GM18951 (cell line): Measurements from ENCODE around the gene TIMM21.

Experiments
- POLR2A ChIP-seq: IDR thresholded peaks from 4 replicates; pipeline ENCODE4 v1.6.1; 2011; ENCODE audit warnings: mild to moderate bottlenecking; ENCODE audit not compliant: insufficient read length, insufficient read depth; ENCODE audit errors: extremely low read depth
- in situ Hi-C: fragments of 300-500 bp; cut with MboI; formaldehyde crosslinking; loops from one replicate; pipeline ENCODE4 v1.12.0; 2022; ENCODE audit warnings: low sequenced_read_pairs, mixed read lengths, inconsistent platforms; ENCODE audit not compliant: unreplicated experiment

TIMM21 gene

GRCh38 chr18:74185860-74186259 is 37.5 kb downstream of the TIMM21 start:
- no peak for TF ChIP-seq POLR2A
- in situ Hi-C loops = no loop called here

- in situ Hi-C loops = no loop called here
- no peak for TF ChIP-seq POLR2A
These were observed 38.3 kb downstream of the TIMM21 start for GRCh38 chr18:74186661-74187060.

- in situ Hi-C loops = loop anchor here (10.0 kb wide), 2 partner anchors 155 to 365 kb away; no protein-coding TSS in a partner anchor
- TF ChIP-seq POLR2A = no peak
These were observed 41.8 kb downstream of the TIMM21 start for GRCh38 chr18:74190086-74190485.

DNA sequence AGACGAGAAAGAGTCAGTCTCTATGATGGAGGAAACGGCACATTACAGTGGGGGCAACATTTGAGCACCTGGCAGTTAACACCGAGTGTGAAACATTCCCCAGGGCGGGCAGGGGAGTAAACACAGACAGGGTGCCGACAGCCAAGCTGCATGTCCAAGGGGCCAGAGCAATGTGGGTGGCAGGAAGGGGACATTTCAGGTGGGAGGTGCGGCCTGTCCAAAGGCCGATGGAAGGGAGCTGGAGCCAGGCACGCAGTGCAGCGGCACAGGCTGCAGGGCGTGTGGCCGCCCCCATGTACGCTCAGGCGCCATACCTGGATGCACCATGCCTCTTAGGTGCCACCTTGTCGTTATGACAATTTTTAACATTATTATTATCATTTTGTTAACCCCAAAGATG is 43.3 kb downstream of the TIMM21 start:
- in situ Hi-C loops = loop anchor here (10.0 kb wide), 2 partner anchors 153 to 363 kb away; no protein-coding TSS in a partner anchor
- TF ChIP-seq POLR2A = no peak

- in situ Hi-C loops = loop anchor here (10.0 kb wide), 2 partner anchors 150 to 360 kb away; no protein-coding TSS in a partner anchor
These were observed 46.4 kb downstream of the TIMM21 start for GRCh38 chr18:74194691-74195090.

DNA sequence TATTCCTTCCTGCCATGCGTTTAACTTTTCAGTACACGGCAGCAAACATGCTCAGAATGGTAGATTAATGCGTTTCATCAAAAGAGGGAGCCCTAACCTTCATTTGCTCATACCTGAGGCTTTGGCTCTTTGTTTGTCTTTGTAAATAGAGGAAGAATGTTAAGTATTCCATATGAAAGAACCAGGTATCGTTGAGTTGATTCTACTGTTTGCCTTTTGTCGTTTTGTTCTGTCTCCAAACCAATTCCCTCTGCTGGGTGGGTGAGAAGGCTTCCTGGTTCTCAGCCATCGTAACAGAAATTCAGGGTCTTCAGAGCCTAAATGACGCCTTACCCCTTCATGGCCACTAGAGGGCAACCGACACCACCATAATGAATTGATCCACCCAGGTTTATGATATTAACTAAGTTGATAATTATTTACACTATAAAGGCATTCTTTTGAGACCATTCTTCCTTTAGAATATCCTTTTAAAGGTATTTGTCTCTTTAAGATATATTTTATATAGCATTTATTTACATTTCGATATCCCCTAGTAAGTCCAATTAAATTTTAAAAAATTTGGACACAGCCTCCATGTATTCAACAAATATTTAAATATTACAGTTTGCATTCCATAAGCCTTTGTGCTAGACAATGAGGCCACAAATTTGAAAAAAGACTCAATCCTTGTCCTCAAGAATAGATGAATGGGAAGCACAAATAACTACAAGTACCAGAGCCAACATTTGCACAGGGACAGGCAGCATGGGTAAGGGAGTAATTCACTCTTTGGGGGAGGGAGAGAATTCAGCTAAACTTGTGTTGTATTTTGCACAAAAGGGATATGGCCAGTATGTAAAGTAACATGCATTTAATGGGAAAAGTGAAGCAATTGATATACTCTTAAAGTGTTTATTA is 48.1 kb downstream of the TIMM21 start:
- TF ChIP-seq POLR2A = no peak
- in situ Hi-C loops = loop anchor here (10.0 kb wide), 2 partner anchors 148 to 358 kb away; no protein-coding TSS in a partner anchor

More at GRCh38 chr18:74194691-74195090, 46.4 kb downstream of the TIMM21 start:
- no peak for TF ChIP-seq POLR2A

DNA sequence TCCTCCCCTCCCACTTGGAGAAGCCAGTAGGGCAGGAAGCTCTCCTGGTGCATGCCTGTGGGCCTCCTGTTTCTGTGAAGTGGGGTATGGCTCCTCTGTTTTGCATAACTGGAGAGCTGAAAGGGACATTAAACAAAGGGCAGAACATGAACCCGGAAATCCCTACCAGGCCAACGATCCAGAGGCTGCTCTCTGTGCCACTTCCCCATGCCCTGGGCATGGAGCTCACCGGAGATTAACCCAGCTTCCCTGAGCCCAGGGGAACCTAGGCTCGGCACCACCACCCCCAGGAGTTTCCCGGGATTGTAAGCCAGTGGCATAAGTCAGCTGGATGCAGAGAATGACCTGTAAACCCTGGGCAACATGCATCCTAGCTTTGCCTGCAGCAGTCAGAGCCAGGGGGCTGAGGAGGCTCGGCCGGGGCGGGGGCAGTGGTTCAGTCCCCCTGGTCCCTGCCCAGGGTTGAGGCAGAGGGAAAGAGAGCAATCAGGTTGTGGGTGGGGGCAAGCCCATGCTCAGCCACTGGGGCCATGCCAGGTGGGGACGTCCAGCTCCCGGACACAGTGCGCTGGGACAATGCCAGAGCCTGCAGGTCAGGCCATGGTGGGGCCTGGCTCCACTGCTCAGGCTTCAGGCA is 49.5 kb downstream of the TIMM21 start:
- in situ Hi-C loops = loop anchor here (10.0 kb wide), 2 partner anchors 147 to 357 kb away; no protein-coding TSS in a partner anchor
- TF ChIP-seq POLR2A = no peak

DNA sequence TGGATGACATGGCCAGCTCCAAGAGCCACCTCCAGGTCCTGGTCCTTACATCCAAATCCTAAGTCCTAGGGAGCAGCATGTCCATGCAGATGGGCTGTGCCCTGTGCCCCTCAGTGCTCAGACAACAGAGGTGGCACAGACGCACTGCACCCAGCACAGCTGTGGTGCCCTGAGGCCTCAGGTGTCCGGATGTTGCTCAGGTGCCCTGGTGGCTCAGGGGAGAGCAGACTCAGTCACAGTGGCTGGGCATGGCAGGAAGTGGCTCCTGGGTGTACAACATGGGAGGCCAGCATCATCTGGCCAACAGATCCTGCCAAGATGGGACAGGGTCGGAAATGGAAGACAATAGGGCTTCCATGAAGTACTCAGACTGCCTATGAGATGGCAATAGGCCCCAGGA is 50.1 kb downstream of the TIMM21 start:
- TF ChIP-seq POLR2A = no peak
- in situ Hi-C loops = loop anchor here (10.0 kb wide), 2 partner anchors 146 to 356 kb away; no protein-coding TSS in a partner anchor

DNA sequence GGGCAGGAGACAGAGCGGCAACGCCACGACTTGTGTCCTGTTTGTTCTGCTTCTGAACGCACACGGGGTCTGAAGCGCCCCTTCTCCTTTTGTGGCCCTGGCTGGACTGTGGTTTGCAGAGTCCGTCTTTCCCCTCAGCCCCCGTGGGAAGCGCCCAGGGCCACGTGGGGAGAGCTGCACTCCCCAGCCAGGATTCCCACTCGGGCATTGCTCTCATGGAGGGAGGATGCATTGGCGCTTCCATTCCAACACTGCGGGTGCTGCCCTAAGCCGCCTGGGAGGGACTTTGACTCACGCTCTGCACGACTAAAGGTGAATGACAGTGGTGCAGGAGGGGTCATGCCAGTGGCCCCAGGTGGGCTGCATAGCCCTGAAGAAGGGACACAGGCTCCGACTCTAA is 52.5 kb downstream of the TIMM21 start:
- in situ Hi-C loops = no loop called here
- TF ChIP-seq POLR2A = no peak

GRCh38 chr18:74203811-74204210 is 55.5 kb downstream of the TIMM21 start:
- no peak for TF ChIP-seq POLR2A
- in situ Hi-C loops = no loop called here

DNA sequence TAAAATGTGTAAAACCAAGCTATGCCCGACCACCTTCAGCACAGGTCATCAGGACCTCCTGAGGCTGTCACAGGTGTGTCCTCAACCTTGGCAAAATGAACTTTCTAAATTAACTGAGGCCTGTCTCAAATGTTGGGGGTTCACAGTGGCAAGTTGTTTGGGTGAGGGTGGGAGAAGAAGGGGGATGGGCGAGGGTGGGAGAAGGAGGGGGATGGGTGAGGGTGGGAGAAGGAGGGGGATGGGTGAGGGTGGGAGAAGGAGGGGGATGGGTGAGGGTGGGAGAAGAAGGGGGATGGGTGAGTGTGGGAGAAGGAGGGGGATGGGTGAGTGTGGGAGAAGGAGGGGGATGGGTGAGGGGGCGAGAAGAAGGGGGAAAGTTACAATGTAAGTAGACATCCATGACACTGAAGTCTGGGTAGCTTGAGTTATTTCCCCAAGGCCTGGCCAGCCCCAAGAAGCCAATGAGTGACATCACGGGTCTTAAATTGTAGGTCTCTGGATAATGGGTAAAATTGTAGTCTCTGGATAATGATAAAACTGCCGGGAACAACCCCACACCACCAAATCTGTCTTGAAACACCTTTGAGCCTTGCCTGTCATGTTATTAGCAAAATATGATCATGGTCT is 56.3 kb downstream of the TIMM21 start:
- no peak for TF ChIP-seq POLR2A
- in situ Hi-C loops = no loop called here
